ENCODE results near the gene DUSP12.

DUSP12 gene

GRCh38 chr1:161770250-161770649 lies 20.7 kb downstream of the DUSP12 start:
- no peak for DNase-seq (ENCODE audit: low read depth in 3 of 3)

- no peak for DNase-seq (ENCODE audit: low read depth in 3 of 3)
Observed at GRCh38 chr1:161771161-161771560, 21.6 kb downstream of the DUSP12 start.

- DNase-seq (ENCODE audit: low read depth in 3 of 3), result no peak
Observed at GRCh38 chr1:161771973-161772372, 22.4 kb downstream of the DUSP12 start.

GRCh38 chr1:161772397-161772796 lies 22.8 kb downstream of the DUSP12 start:
- DNase-seq (ENCODE audit: low read depth in 3 of 3), result no peak

- no peak for DNase-seq (ENCODE audit: low read depth in 3 of 3)
Observed at GRCh38 chr1:161773791-161774190, 24.2 kb downstream of the DUSP12 start.

GRCh38 chr1:161777261-161777660 lies 27.7 kb downstream of the DUSP12 start:
- no peak for DNase-seq (ENCODE audit: low read depth in 3 of 3)

GRCh38 chr1:161778522-161778921 lies 28.9 kb downstream of the DUSP12 start:
- no peak for DNase-seq (ENCODE audit: low read depth in 3 of 3)

- no peak for DNase-seq (ENCODE audit: low read depth in 3 of 3)
Observed at GRCh38 chr1:161779393-161779792, 29.8 kb downstream of the DUSP12 start.

GRCh38 chr1:161781995-161782394 lies 32.4 kb downstream of the DUSP12 start:
- no peak for DNase-seq (ENCODE audit: low read depth in 3 of 3)

- no peak for DNase-seq (ENCODE audit: low read depth in 3 of 3)
Observed at GRCh38 chr1:161782886-161783285, 33.3 kb downstream of the DUSP12 start.

GRCh38 chr1:161784968-161785367 lies 35.4 kb downstream of the DUSP12 start:
- no peak for DNase-seq (ENCODE audit: low read depth in 3 of 3)

- DNase-seq (ENCODE audit: low read depth in 3 of 3), result no peak
Observed at GRCh38 chr1:161787355-161787754, 37.8 kb downstream of the DUSP12 start.

GRCh38 chr1:161790587-161791317 lies 41.2 kb downstream of the DUSP12 start:
- no peak for DNase-seq (ENCODE audit: low read depth in 3 of 3)

GRCh38 chr1:161791904-161792655 lies 42.5 kb downstream of the DUSP12 start:
- no peak for DNase-seq (ENCODE audit: low read depth in 3 of 3)

- DNase-seq (ENCODE audit: low read depth in 3 of 3), result no peak
Observed at GRCh38 chr1:161792740-161793139, 43.2 kb downstream of the DUSP12 start.

GRCh38 chr1:161799792-161800191 lies 50.2 kb downstream of the DUSP12 start:
- DNase-seq (ENCODE audit: low read depth in 3 of 3), result no peak

GRCh38 chr1:161801955-161802354 lies 52.4 kb downstream of the DUSP12 start:
- no peak for DNase-seq (ENCODE audit: low read depth in 3 of 3)

GRCh38 chr1:161803181-161803580 lies 53.6 kb downstream of the DUSP12 start:
- DNase-seq (ENCODE audit: low read depth in 3 of 3), result no peak

- DNase-seq (ENCODE audit: low read depth in 3 of 3), result no peak
Observed at GRCh38 chr1:161805399-161806197, 56.0 kb downstream of the DUSP12 start.

Data from stimulated activated CD4-positive, alpha-beta T cell treated with anti-CD3 and anti-CD28 coated beads, TNF-alpha, amount 100 ng/mL, for 48 hours (primary cell).